Brain microvascular endothelial cell (primary cell): ENCODE measurements around the gene CTBP1.

Experiments used
- DNase-seq: peaks from one replicate; pipeline ENCODE4 v3.0.0-alpha.2; 2020
- H3K27ac ChIP-seq: fragments of 250-450 bp; sonication (Bioruptor Pico); 2 replicates; pipeline ENCODE4 v1.5.1; 2020; ENCODE audit warnings: mild to moderate bottlenecking, moderate library complexity
- H3K27me3 ChIP-seq: fragments of 250-450 bp; sonication (Bioruptor Pico); replicated peaks from 2 replicates; pipeline ENCODE4 v1.5.1; 2020; ENCODE audit warnings: mild to moderate bottlenecking
- H3K36me3 ChIP-seq: fragments of 250-450 bp; sonication (Bioruptor Pico); replicated peaks from 2 replicates; pipeline ENCODE4 v1.5.1; 2020; ENCODE audit warnings: mild to moderate bottlenecking
- H3K4me3 ChIP-seq: 2 replicates; pipeline ENCODE4 v1.5.1; 2011; ENCODE audit warnings: low read depth, mild to moderate bottlenecking, control low read depth, low read length, moderate library complexity
- in situ Hi-C: cut with HindIII; loops from 2 replicates; pipeline ENCODE4 v1.10.0; 2017; ENCODE audit warnings: low sequenced_read_pairs, low pct_ligation_motif_present
- TF ChIP-seq, protein P1 (sequence below): IDR thresholded peaks from 2 replicates; pipeline ENCODE4 v1.5.1; 2011; ENCODE audit warnings: low read depth, mild to moderate bottlenecking, moderate library complexity, low read length, control low read depth, inconsistent platforms; ENCODE audit errors: missing control alignments

The CTBP1 gene

DNA sequence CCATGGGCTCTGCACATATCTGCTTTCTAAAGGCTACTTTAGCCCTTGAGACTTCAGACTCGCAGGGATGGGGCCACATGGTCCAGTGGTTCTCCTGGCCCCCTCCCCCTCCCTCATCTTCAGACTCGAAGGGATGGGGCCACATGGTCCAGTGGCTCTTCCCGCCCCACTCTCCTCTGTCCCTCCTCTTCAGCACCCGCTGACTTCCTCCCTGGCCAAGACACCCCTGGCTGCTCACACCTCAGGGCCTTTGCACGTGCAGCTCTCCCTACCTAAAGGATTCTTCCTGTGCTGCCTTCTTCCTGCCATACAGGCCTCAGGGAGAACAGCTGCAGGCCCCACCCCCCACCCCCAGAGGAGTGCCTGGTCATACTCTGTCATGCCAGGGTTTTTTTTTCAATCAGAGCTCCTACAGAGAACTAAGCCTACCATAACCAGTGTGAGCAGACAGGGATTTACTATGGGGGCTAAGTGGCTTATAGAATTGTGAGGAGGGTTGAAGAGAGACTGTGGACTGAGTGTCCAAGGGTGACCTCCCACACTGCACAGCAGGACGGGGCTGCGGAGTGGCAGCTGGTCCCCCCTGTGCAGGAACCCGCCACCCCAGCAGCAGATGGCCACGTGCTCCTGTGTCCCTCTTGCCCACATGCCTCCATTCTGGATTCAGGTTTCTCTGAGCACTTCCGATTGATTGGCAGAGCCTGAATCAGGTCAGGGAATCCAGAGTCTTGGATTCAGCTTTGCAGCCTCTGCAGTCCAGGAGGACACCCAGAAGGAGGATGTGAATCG is 70.4 kb downstream of the CTBP1 start:
- H3K27ac ChIP-seq = no peak overlapping the region
- H3K27me3 ChIP-seq = no peaks in the 10 kb centered on the region
- DNase-seq = no peak
- no peak overlapping the region for H3K4me3 ChIP-seq
- TF ChIP-seq, protein P1, sequence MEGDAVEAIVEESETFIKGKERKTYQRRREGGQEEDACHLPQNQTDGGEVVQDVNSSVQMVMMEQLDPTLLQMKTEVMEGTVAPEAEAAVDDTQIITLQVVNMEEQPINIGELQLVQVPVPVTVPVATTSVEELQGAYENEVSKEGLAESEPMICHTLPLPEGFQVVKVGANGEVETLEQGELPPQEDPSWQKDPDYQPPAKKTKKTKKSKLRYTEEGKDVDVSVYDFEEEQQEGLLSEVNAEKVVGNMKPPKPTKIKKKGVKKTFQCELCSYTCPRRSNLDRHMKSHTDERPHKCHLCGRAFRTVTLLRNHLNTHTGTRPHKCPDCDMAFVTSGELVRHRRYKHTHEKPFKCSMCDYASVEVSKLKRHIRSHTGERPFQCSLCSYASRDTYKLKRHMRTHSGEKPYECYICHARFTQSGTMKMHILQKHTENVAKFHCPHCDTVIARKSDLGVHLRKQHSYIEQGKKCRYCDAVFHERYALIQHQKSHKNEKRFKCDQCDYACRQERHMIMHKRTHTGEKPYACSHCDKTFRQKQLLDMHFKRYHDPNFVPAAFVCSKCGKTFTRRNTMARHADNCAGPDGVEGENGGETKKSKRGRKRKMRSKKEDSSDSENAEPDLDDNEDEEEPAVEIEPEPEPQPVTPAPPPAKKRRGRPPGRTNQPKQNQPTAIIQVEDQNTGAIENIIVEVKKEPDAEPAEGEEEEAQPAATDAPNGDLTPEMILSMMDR = no peak
- H3K36me3 ChIP-seq = no peaks in the 10 kb centered on the region
- in situ Hi-C loops = no loop called here

- TF ChIP-seq, protein P1 = no peak
- Histone ChIP-seq H3K27me3 (peaks cover 3% of the 10 kb centered on the region), H3K4me3 (no peak overlapping the region), H3K36me3 (no peaks in the 10 kb centered on the region), H3K27ac (no peak overlapping the region)
- DNase-seq = no peak
- in situ Hi-C loops = no loop called here
Observed at GRCh38 chr4:1177274-1178141, 71.4 kb downstream of the CTBP1 start.

DNA sequence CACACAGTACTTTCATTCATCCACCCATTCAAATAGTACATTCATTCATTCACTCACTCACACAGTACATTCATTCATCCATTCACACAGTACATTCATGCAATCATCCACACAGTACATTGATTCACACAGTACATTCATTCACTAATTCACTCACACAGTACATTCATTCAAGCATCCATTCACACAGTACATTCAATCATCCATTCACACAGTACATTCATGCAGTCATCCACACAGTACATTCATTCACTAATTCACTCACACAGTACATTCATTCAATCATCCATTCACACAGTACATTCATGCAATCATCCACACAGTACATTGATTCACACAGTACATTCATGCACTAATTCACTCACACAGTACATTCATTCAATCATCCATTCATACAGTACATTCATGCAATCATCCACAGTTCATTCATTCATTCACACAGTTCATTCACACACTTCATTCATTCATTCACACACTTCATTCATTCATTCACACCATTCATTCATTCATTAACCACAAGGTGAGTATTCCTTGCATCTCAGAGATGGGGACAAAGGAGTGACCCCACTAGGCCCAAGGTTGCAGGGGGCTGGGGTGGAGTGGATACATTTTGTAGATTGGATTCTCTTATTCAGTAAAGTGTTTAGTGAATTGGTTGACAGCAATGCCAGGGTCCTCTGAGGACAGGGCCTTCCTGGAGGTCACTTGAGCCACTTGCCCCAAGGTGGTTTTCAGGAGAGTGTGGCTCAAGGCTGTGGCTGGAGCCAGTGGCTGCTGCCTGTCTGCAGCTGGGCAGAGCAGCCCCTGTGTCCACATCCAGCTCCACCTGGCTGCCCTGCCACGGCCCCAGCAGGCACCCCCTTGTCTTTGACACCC is 72.3 kb downstream of the CTBP1 start:
- TF ChIP-seq, protein P1 = no peak
- H3K27ac ChIP-seq = no peak overlapping the region
- H3K36me3 ChIP-seq = no peaks in the 10 kb centered on the region
- in situ Hi-C loops = no loop called here
- peaks cover 12% of the 10 kb centered on the region for H3K27me3 ChIP-seq
- DNase-seq = no peak
- no peak overlapping the region for H3K4me3 ChIP-seq

GRCh38 chr4:1175635-1176229 is 73.2 kb downstream of the CTBP1 start:
- H3K36me3 ChIP-seq = no peaks in the 10 kb centered on the region
- in situ Hi-C loops = no loop called here
- TF ChIP-seq, protein P1 = no peak
- H3K4me3 ChIP-seq = no peak overlapping the region
- peaks cover 19% of the 10 kb centered on the region for H3K27me3 ChIP-seq
- no peak for DNase-seq
- H3K27ac ChIP-seq = no peak overlapping the region

DNA sequence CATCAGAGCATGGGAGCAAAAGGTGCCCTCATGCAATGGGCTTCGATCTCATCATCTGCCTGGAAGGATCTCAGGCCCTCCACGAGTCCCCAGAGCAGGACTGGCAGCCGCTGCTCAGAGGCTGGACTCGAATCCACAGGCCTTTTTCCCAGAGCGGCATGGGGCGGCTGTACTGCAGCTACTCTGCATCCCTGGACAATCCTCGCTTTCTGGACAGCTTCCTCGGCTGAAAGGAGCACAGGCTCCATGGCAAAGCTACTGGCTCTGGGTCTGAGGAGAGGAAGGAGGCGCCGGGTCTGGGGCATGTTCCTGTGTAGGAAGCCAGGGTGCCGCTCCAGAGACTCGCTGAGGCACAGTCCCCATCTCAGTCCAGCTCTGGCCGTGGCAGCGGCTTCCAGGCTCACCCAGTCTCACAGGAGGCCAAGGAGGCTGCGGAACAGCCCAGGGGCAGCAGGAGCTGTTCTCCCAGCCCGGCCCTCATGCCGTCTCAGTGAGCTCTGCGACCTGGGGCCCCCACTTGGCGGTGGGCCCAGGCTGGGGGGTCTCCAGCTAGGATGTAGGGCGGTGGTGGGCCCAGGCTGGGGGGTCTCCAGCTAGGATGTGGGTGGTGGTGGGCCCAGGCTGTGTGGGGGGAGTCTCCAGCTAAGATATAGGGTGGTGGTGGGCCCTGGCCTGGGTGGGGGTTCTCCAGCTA is 73.8 kb downstream of the CTBP1 start:
- Histone ChIP-seq H3K4me3 (no peak overlapping the region), H3K36me3 (no peaks in the 10 kb centered on the region), H3K27ac (no peak overlapping the region), H3K27me3 (peaks cover 23% of the 10 kb centered on the region)
- in situ Hi-C loops = no loop called here
- no peak for DNase-seq
- TF ChIP-seq, protein P1 = no peak
